HPDE6-E6E7 (cell line): ENCODE data around the gene CCDC38.
A peak's percentile ranks its signal among the peaks of the same experiment; 100 is the strongest.

Source experiments
- DNase-seq: peaks from one replicate; pipeline ENCODE4 v3.0.0; 2011; ENCODE audit warnings: missing footprints; ENCODE audit errors: extremely low spot score

The CCDC38 gene

GRCh38 chr12:95836185-95836609 is 106.2 kb downstream of the CCDC38 start:
- peak; percentile 57 for DNase-seq

GRCh38 chr12:95834572-95834971 is 107.8 kb downstream of the CCDC38 start:
- no peak for DNase-seq

- DNase-seq = no peak
Observed at GRCh38 chr12:95830335-95831089, 111.9 kb downstream of the CCDC38 start.

- DNase-seq = no peak
Observed at GRCh38 chr12:95829395-95829794, 113.0 kb downstream of the CCDC38 start.

GRCh38 chr12:95820096-95820703 is 122.2 kb downstream of the CCDC38 start:
- peak; percentile 55 for DNase-seq
